ENCODE data around the gene WARS2.

WARS2 gene

GRCh38 chr1:119040489-119040888, 100.0 kb downstream of the WARS2 start:
- in situ Hi-C loops (cut with HindIII; ENCODE audit: low sequenced_read_pairs), result no loop called here

- in situ Hi-C loops (cut with HindIII; ENCODE audit: low sequenced_read_pairs), result no loop called here
These were observed 102.1 kb downstream of the WARS2 start for GRCh38 chr1:119038363-119038762.

- in situ Hi-C loops (cut with HindIII; ENCODE audit: low sequenced_read_pairs), result no loop called here
These were observed 106.1 kb downstream of the WARS2 start for GRCh38 chr1:119034359-119034758.

GRCh38 chr1:119032986-119033385, 107.5 kb downstream of the WARS2 start:
- in situ Hi-C loops (cut with HindIII; ENCODE audit: low sequenced_read_pairs), result no loop called here

- in situ Hi-C loops (cut with HindIII; ENCODE audit: low sequenced_read_pairs), result no loop called here
These were observed 112.7 kb downstream of the WARS2 start for GRCh38 chr1:119027759-119028158.

GRCh38 chr1:119026956-119027355, 113.5 kb downstream of the WARS2 start:
- in situ Hi-C loops (cut with HindIII; ENCODE audit: low sequenced_read_pairs), result no loop called here

- in situ Hi-C loops (cut with HindIII; ENCODE audit: low sequenced_read_pairs), result loop anchor here (25.0 kb wide), 1 partner anchor 122 kb away; the partner anchor contains the start of gene WARS2
These were observed 124.9 kb downstream of the WARS2 start for GRCh38 chr1:119015547-119015946.

GRCh38 chr1:119012383-119012782, 128.1 kb downstream of the WARS2 start:
- in situ Hi-C loops (cut with HindIII; ENCODE audit: low sequenced_read_pairs), result loop anchor here (25.0 kb wide), 1 partner anchor 125 kb away; the partner anchor contains the start of gene WARS2

- in situ Hi-C loops (cut with HindIII; ENCODE audit: low sequenced_read_pairs), result loop anchor here (25.0 kb wide), 1 partner anchor 126 kb away; the partner anchor contains the start of gene WARS2
These were observed 128.7 kb downstream of the WARS2 start for GRCh38 chr1:119011706-119012105.

- in situ Hi-C loops (cut with HindIII; ENCODE audit: low sequenced_read_pairs), result loop anchor here (25.0 kb wide), 1 partner anchor 126 kb away; the partner anchor contains the start of gene WARS2
These were observed 129.3 kb downstream of the WARS2 start for GRCh38 chr1:119011116-119011515.

- in situ Hi-C loops (cut with HindIII; ENCODE audit: low sequenced_read_pairs), result loop anchor here (25.0 kb wide), 1 partner anchor 127 kb away; the partner anchor contains the start of gene WARS2
These were observed 130.3 kb downstream of the WARS2 start for GRCh38 chr1:119010201-119010600.

- in situ Hi-C loops (cut with HindIII; ENCODE audit: low sequenced_read_pairs), result loop anchor here (25.0 kb wide), 1 partner anchor 128 kb away; the partner anchor contains the start of gene WARS2
These were observed 131.2 kb downstream of the WARS2 start for GRCh38 chr1:119009312-119009655.

- in situ Hi-C loops (cut with HindIII; ENCODE audit: low sequenced_read_pairs), result loop anchor here (25.0 kb wide), 1 partner anchor 129 kb away; the partner anchor contains the start of gene WARS2
These were observed 131.8 kb downstream of the WARS2 start for GRCh38 chr1:119008483-119009311.

GRCh38 chr1:119007670-119008482, 132.6 kb downstream of the WARS2 start:
- in situ Hi-C loops (cut with HindIII; ENCODE audit: low sequenced_read_pairs), result loop anchor here (25.0 kb wide), 1 partner anchor 129 kb away; the partner anchor contains the start of gene WARS2

- in situ Hi-C loops (cut with HindIII; ENCODE audit: low sequenced_read_pairs), result loop anchor here (25.0 kb wide), 1 partner anchor 130 kb away; the partner anchor contains the start of gene WARS2
These were observed 133.1 kb downstream of the WARS2 start for GRCh38 chr1:119007339-119007669.

GRCh38 chr1:119006406-119007279, 133.8 kb downstream of the WARS2 start:
- in situ Hi-C loops (cut with HindIII; ENCODE audit: low sequenced_read_pairs), result loop anchor here (25.0 kb wide), 1 partner anchor 131 kb away; the partner anchor contains the start of gene WARS2

GRCh38 chr1:119005724-119006405, 134.6 kb downstream of the WARS2 start:
- in situ Hi-C loops (cut with HindIII; ENCODE audit: low sequenced_read_pairs), result loop anchor here (25.0 kb wide), 1 partner anchor 131 kb away; the partner anchor contains the start of gene WARS2

- in situ Hi-C loops (cut with HindIII; ENCODE audit: low sequenced_read_pairs), result loop anchor here (25.0 kb wide), 1 partner anchor 133 kb away; the partner anchor contains the start of gene WARS2
These were observed 135.7 kb downstream of the WARS2 start for GRCh38 chr1:119004781-119005180.

GRCh38 chr1:119004129-119004527, 136.3 kb downstream of the WARS2 start:
- in situ Hi-C loops (cut with HindIII; ENCODE audit: low sequenced_read_pairs), result loop anchor here (25.0 kb wide), 1 partner anchor 133 kb away; the partner anchor contains the start of gene WARS2
